Activated CD4-positive, CD25-positive, alpha-beta regulatory T cell treated with anti-CD3 and anti-CD28 coated beads, Interleukin-2, amount 50 U/mL, for 24 hours (primary cell): ENCODE results near the gene ALOX15B.
"Not testable (repeated sequence)": the region's sequence is repeated elsewhere in the genome, so short reads cannot be mapped to it uniquely, and the experiment has no call there.

Experiments
- ATAC-seq, 2 donors: fragments of 150-1000 bp; cut with Tn5 transposase; one replicate each; pipeline ENCODE4 v1.10.0; 2021; ENCODE audit warnings: mild to moderate bottlenecking in 1 of 2, moderate library complexity in 1 of 2

ALOX15B gene

GRCh38 chr17:8041249-8041928, 2.5 kb downstream of the ALOX15B start:
- peak; percentile 30 to 35 for ATAC-seq

GRCh38 chr17:8041979-8042378, 3.1 kb downstream of the ALOX15B start:
- ATAC-seq, result no peak

GRCh38 chr17:8044819-8045810, 6.3 kb downstream of the ALOX15B start:
- ATAC-seq, result no peak

GRCh38 chr17:8046306-8046928, 7.6 kb downstream of the ALOX15B start:
- no peak for ATAC-seq

- ATAC-seq, result no peak
Observed at GRCh38 chr17:8046929-8047768, 8.3 kb downstream of the ALOX15B start.

- ATAC-seq, result no peak
Observed at GRCh38 chr17:8047769-8048110, 8.9 kb downstream of the ALOX15B start.

GRCh38 chr17:8048236-8048635, 9.4 kb downstream of the ALOX15B start:
- no peak for ATAC-seq

GRCh38 chr17:8048736-8049135, 9.9 kb downstream of the ALOX15B start:
- no peak for ATAC-seq

GRCh38 chr17:8051831-8052230, 13.0 kb downstream of the ALOX15B start:
- no peak for ATAC-seq

GRCh38 chr17:8052256-8053252, 13.7 kb downstream of the ALOX15B start:
- ATAC-seq, result no peak

- no peak for ATAC-seq
Observed at GRCh38 chr17:8053600-8053999, 14.7 kb downstream of the ALOX15B start.

- ATAC-seq, result no peak
Observed at GRCh38 chr17:8055851-8056231, 17.0 kb downstream of the ALOX15B start.

GRCh38 chr17:8056232-8056975, 17.5 kb downstream of the ALOX15B start:
- ATAC-seq, result peak; percentile 27 to 33

GRCh38 chr17:8056976-8057625, 18.2 kb downstream of the ALOX15B start:
- ATAC-seq, result no peak

- ATAC-seq, result peak; percentile 85 to 87
Observed at GRCh38 chr17:8057691-8058114, 18.8 kb downstream of the ALOX15B start.

- ATAC-seq, result no peak
Observed at GRCh38 chr17:8059131-8059530, 20.3 kb downstream of the ALOX15B start.

- no peak for ATAC-seq
Observed at GRCh38 chr17:8060274-8060673, 21.4 kb downstream of the ALOX15B start.

- not testable (repeated sequence) for ATAC-seq
Observed at GRCh38 chr17:8061851-8062250, 23.0 kb downstream of the ALOX15B start.

- ATAC-seq, result no peak
Observed at GRCh38 chr17:8062435-8062806, 23.6 kb downstream of the ALOX15B start.
